NCI-H2227 (cell line): Measurements from ENCODE around the gene FGFR4.

Experiments used
- DNase-seq: peaks from one replicate; lab custom pipeline; 2025; ENCODE audit not compliant: unreplicated experiment; lab: John Stamatoyannopoulos, UW

Gene FGFR4

DNA sequence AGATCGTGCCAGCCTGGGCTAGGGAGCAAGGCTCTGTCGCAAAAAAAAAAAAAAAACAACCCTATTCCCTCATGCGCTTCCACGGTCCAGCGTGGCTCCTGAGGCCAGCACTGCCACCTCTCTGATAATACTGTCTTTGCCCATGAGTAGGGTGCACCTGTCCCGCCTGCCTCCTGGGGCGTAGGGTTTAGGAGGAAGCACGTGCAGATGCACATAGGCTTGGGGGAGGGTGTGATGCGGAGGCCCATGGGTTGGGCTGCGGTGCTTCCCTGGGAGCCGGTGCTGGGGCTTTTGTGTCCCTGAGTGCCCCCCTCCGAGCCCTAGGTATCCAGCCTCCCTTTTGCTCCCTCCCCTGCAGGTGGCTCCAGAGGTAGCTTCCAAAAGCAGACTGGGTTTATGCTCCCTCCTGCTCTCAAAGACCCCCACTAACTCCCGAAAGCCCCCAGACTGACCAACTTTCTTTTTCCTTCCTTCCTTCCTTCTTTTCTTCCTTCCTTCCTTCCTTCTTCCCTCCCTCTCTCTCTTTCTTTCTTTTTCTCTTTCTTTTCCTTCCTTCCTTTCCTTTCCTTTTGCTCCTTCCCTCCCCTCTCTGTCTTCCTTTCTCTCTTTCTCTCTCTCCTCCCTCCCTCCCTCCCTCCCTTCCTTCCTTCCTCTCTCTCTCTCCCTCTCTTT lies 12.8 kb downstream of the FGFR4 start:
- no peak for DNase-seq

DNA sequence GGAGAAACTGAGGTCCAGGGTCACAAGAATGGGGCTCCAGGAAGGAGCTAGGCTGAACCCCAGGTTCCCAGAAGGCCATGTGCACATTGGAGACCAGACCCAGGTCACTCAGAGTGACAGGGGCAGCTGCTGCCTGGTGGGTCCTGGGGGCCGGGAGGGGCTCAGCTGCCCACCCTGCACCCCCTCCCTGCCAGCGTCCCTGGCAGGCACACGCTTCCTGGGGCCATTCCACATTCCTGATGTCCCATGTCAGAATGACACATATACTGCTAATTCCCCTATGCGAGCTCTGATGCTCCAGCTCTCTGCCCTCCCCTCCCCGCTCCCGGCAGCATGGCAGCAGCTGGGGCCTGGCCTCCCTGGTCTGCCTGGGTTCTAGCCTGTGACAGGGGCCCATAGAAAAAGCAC lies 14.0 kb downstream of the FGFR4 start:
- no peak for DNase-seq

DNA sequence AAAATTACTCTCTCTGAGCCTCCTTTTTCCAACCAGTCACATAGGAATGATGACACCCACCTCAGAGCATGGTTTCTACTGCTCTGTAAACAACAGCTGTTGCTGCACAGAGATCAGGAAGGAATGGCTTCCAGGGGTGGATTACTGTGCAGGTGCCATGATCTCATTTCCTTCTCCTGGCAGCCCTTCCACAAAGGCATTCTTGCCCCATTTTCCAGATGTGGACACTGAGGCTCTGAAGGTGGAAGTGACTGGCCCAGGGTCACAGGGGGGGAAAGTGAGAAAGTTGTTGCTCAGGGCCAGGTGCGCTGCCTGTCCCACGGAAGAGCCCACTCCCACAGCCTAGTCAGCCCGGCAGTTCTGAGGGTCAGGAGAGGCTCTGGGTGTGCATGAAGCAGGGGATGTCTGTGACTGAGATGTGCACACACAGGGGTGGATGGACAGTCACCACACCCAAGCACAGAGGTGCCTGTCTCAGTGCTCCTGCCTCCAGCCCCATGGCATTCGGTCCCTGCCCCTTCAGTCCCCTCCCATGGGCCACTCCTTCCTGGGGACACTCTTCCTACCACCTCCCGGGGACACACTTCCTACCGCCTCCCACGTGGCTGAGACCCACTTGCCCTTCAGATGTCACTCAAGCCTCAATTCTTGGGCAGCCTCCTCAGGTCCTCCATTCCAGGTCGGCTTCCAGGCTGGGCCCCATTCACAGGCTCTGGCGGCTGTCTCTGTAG lies 17.0 kb downstream of the FGFR4 start:
- no peak for DNase-seq

DNA sequence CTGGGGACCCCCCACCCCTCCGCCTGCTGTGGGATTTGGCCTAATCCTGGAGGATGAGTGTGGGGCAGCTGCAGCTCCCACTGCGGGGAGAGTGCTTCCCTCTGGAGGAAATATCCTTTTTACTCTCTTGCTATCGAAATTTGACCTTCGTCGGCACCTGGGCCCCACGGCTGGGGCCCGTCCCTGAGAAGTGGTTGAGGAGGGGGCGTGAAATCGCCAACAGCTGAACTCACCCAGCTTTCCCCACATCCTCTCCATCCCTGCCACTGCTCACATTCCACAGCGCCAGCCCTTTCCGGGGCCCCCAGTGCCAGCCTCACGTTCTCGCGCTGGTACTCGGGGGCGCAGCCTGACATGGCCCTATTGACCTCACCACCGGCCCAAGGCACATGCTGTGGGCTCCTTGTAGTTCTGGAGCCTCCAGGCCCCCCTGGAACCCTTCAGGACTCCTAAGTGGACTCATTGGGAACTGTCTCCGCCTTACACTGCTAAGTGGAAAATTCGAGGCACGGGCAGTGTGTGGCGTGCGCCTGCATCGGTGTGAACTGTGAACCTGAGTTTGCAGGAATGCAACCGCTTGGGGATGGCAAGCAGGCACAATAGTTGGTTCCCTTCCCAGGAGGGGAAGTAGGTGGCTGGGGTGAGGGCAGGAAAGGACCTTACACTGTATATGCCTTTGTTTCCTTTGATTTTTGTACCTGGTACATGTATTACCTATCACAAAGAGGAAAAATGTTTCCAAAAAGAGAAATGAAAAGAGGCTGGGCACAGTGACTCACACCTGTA lies 19.2 kb downstream of the FGFR4 start:
- DNase-seq: no peak

DNA sequence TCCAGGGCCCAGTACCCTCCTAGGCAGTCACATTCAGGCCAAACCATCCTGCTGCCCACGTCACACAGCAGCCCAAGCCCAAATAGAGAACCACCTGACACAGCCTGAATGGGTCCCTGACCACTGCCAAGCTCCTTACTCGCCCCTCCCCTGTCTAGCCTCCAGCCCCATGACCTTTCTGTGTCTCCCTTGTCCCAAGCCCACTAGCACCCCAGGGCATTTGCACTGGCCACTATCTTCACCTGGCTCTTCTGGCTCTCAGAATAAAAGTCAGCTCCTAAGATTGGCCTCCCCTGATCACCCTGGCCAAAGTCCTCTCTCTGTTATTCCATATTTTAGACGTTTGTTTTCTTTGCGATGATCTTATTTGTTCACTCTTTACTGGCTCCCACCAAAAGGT lies 20.4 kb downstream of the FGFR4 start:
- DNase-seq: no peak

DNA sequence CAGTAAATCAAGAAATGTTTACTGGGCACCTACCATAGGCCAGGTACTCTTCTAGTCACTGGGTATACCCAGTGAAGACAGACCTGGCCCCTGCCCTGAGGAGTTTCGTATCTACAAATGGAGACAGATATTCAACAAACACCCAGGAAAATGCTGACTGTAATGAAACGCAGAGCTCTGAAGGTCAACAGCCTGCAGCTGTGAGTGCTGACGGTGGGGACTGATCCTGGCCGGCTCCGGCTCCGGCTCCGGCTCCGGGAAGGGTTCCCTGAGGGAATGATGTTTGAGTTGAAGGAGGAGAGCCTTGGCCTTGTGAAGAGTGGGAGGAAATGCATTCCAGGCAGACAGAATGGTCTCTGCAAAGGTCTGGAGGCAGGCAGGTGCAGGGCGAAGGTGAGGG lies 23.1 kb downstream of the FGFR4 start:
- DNase-seq: no peak

DNA sequence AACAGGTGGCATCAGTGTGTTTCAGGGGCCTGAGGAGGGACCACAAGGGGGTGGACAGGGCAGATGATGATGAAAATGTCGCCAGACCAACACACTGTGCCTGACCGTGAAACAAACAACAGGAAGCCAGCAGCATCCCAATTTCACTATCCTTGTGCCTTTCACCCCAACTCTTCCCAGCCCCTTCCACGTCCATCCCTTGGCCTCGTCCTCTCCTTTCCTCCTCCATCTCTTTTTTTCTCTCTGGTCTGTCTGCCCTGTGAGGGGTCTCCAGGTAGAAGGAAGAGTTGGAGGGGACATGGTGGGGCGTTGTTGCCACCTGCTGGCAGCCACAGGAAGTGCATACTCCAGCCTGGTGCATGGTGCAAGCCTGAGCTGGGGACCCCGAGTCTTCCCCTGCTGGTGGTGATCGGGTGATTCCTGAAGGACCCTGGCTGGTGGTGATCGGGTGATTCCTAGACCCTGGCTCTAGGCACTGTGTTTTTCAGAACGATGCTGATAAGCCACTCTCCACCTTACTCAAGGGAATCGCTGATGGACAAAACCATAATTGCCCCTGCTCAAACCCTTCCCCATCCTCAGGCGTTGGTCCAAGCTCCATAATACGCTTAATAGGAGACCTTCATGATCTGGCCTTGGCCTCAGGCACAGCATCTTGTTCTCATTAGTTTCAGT lies 25.1 kb downstream of the FGFR4 start:
- DNase-seq: peak; percentile 63

DNA sequence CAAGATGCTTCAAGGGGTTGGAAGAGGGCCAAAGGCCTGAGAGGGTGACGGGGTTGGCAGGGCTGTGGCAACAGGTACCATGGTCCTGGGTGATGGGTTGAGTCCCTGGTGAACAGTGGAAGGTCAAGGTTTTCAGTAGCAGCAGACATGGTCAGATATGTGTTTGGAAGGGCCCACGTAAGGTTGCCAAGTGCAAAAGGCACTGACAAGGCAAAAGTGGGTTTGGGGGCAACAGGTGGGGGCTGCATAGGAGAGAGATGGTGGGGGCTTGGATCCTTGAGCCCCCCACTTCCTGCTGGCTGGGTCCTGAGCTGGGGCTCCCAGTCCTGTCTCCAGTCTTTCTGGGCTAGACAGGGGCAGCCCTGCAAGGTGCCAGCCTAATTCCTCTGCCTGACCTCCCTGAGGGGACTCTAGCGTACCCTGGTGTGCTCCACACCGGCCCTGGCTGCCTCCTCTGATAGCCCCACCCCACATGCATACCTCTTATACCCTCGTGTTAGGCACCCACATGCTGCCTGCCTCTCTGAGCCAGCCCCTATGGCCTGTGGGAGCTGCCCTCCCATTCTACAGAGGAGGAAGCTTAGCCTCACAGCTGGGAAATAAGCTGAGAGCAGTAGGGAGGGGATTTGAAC lies 26.0 kb downstream of the FGFR4 start:
- DNase-seq: no peak

DNA sequence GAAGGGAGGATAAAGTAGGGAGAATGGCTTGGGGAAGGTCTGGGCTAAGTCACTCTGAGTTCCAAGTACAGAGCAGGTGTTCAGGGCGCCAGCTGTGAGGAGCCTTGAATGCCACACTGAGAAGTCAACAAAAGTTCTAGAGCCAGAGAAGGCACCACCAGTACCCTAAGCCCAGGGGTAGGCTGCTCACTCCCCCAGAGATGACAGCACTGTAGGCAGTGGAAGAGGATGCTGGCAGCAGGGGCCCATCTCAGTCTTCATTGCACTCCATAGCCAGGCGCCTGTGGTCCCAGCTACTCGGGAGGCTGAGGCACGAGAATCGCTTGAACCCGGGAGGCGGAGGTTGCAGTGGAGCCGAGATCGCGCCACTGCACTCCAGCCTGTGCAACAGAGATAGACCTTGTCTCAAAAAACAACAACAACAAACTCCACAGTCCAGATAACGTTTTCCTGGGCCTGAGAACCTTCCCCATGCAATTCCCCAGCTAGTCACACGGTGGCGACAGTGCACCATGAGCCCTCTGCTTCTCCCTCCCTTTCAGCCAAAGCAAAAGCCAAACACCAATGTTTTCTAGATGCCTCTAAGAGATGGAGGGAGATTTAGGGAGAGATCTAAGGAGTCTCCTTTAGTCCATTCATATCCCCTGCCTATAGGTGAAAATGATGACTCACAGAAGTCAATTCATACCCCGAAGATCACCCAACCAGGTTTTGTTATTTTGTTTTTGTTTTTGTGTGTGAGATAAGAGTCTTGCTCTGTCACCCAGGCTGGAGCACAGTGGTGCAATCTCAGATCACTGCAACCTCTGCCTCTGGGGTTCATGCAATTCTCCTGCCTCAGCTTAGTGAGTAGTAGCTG lies 27.1 kb downstream of the FGFR4 start:
- peak; percentile 70 for DNase-seq

DNA sequence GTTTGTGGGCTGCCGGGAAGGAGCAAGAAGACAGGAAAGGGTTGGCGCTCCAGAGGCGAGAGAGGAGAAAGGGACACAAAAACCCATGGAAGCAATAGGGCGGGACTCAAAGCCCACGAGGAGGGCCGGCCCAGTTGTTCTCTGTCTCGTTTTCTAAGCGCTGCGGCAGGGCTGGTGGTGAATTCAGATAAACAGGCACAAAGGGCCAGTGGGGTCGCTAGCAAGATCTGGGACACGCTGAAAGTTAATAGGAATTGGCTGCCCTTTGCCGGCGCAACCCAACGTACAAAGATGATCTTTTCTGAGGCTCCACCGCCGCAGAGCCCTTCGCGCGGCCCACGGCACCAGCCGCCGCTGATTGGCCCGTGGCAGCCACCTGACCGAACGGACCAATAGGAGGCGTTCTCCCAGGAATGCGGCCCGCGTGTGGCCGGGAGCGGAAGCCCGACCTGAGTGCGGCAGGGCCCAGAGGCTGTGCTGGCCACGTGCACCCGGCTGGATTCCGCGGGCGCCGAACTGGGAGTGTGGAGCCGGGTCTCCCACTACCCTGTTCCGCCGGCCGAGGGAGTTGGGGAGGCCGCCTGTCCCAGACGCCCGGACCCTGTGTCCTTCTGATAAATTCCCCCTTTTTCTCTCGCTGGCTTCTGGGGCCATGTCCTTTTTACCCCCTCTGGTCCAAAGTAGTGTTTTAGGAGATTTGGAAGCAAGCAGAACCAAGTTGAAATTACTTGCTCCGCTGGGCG lies 30.1 kb downstream of the FGFR4 start:
- no peak for DNase-seq

DNA sequence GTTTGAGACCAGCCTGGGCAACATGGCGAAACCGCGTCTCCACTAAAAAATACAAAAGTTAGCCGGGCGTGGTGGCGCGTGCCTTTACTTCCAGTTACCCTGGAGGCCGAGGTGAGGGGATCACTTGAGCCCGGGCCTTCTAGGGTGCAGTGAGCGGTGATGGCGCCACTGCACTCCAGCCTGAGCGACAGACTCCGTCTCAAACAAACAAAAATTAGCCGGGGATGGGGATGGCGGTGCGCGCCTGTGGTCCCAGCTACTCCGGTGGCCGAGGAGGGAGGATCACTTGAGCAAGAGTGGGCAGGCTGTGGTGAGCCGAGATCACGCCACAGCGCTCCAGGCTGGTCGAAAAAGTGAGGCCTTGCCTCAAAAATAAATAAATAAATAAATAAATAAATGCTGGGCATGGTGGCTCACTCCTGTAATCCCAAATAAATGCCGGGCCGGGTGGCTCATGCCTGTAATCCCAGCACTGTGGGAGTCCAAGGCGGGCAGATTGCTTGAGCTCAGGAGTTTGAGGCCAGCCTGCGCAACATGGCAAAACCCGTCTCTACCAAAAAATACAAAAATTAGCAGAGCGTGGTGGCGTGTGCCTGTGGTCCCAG lies 30.8 kb downstream of the FGFR4 start:
- no peak for DNase-seq

DNA sequence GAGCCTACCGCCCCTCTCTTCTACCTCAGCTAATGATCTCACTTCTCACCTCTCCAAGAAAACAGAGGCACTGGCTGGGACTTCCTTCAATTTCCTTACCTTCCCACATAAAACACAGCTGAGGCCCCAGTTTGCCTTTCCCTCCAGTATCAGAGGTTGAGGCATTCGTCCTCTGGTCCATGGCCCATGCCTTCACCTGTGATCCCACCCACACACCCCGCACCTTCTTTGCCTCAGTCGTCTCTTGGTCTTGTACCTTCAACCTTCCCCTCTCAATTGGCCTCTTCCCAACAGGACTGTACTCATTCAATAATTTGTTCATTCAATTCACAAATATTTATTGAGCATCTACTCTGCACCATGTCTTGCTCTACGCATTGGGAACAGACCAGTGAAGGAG lies 35.9 kb downstream of the FGFR4 start:
- no peak for DNase-seq

DNA sequence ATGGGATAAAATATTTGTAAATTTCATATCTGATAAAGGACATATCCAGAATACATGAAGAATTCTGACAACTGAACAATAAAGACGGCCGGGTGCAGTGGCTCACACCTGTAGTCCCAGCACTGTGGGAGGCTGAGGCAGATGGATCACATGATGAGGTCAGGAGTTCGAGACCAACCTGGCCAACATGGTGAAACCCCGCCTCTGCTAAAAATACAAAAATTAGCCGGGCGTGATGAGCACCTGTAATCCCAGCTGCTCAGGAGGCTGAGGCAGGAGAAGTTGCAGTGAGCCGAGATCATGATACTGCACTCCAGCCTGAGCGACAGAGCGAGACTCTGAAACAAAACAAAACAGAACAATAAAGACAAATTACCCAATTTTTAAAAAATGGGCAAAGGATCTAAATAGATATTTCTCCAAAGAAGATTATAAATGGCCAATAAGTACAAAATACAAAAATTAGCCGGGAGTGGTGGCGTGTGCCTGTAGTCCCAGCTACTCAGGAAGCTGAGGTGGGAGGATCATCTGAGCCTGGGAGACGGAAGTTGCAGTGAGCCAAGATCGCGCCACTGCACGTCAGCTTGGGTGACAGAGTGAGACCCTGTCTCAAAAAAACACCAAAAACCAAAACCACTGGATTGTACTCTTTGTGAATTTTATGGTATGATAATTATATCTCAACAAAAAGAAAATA lies 37.2 kb downstream of the FGFR4 start:
- no peak for DNase-seq

DNA sequence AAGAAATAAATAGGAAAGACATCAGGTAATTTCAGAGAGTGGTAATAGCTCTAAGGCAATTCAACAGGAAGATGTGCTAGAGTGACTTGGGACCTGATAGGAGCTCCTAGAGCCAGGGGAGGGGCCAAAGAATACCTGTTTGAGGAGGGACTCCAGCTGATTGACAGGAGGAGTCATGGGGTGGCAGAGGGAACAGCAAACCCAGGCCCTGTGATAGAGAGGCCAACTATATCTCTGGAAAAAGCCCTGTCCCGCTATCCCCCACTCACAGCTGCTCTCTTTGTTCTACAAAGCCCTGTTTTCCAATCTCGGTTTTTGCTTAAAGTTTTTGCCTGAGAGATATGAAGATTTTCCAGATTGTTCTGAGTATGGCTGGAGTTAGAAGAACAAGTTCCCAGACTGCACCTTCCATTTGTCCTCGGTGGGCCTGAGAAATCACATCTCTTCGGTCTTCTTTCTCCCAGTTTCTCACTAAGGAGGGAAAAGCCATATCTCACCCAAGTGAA lies 37.8 kb downstream of the FGFR4 start:
- no peak for DNase-seq

DNA sequence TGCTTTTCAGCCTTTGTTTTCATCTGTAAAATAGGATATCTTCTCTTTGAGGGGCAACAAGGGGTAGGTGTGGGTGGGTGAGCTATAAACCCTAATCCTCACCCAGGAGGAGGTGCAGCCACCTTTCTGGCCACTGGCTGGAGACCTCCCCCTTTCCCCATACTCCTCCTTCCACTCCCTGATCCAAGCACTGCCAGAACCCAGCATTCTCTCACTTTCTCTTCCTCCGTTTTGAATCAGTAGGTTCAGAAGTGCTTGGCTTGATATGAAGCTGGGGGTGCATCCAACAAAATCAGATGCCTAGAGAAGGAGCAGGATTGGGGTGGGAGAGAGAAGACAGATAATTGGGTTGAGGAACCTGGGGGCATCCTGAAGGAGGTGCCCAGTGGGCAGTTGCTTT lies 40.1 kb downstream of the FGFR4 start:
- DNase-seq: no peak

DNA sequence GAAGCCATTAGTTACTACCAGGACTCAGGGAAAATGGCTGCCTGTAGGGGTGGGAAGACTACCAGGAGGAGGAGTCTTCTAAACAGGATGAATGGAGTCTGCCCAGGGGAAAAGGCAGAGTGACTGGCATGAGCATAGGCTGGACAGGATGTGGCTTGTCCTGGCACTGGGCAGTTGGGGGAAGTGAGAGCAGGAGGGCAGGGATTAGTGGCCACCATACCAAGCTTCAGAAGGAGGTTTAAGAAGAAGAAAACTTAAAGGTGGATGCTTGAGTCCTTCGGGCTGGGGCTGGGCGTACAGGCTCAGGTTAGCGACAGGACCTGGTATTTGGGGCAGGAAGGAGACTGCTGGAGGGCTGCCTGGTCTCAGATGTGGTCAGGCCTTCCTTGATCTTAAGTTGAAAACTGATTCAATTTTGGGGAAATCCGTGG lies 41.9 kb downstream of the FGFR4 start:
- no peak for DNase-seq

DNA sequence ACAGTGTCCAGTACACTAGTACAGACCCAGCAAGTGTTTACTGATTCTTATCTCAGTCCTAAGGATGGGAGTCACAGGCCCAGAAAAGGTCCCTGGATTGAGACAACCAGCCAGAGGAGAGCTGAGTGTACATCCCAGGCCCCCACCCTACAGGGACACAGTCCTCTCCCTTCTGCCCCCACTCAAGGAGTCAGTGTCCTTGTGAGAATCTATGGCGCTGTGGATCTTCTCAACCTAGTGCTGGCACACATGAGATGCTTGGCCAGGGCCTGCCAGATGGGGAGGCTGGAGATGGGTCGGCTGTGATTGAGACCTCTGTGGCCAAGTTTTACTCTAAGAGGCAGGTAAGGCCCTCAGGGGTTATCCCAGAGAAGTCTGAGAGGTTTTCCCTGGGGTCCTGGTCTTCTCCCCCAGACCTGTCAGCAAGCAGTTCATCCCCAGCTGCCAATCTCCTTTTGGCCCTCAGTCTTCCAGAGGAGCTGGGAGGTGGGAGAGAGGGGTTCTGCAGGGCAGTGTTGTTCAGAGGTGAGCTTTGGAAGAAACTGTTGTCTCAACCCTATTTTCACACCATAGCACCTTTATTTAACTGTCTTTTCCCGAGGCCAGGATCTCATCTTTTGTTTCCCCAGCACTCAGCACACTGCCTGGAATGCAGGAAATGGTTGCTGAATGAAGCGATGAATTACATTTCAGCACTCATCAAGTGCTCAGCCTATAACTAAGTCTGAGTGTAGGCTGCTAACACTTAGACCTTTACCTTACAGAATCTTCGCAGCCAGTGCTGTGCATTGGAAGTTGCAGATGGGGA lies 43.7 kb downstream of the FGFR4 start:
- DNase-seq: no peak

DNA sequence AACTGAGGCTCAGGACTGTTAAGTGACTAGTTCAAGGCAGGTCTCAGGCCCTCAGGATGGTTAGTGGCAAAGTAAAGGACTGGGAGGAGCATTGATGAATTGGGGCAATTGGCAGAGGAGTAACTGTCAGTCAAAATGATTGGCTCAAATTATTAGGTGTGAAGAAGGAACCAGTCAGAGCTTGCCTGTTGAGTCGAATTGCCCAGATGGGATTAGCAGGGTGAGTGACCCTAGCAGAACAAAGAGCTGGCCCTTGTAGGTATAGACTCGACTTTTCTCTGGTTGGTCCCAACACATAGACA lies 44.3 kb downstream of the FGFR4 start:
- DNase-seq: peak; percentile 28
